NCI-H1417 treated with DMSO at 0.1 percent for 48 hours (cell line): Measurements from ENCODE around the gene ABTB2.

ENCODE experiments used
- DNase-seq: peaks from one replicate; lab custom pipeline; 2025; lab: John Stamatoyannopoulos, UW

ABTB2 gene

DNA sequence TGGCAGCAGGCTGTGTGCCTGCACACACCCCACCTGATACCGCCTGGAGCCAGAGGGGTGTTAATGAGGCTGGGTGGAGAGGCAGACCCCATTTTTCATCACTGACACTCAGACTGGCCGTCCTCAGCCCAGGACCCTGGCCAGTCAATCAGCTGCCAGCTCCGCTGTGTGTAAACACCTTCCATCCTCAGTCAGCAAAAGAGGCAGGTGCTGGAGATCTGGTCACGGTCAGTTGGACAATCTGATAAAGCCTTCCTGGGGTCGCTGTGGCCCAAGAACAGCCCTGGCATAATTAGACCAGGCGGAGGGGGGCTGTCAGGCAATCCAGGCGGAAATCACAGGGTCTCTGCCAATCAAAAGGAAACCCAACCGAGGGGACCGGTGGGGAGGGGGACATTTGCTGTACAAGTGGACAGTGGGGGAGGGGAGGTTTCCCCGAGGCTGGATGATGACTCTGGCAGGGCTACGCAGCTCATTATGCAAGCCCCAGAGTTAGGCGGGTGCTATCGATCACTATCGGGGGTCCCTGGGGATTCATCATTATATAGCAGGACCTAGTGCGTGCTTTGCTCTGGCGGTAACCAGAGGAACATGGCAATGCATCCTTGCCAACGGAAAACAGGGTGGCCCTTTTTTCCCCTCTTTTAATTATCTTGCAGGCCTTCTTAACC is 72.9 kb downstream of the ABTB2 start:
- DNase-seq: peak; percentile 76

DNA sequence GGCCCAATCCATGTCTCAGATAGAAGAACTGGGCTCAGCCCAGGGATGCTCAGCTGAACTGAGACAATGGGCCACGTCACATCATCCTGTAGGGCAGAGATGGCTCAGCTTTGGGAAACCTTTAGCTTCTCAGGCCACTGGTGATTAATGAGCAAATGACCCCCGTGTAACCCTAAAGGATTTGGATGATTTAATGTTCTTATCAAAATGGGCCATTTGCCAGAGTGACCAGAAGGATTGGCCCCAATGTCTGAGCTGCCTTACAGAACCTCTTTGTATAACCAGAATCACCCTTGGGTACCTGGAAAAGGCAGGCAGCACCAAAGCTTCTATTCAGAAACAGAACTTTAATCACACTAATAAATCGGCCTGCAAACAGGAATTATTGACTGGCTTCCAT is 73.7 kb downstream of the ABTB2 start:
- DNase-seq: no peak

DNA sequence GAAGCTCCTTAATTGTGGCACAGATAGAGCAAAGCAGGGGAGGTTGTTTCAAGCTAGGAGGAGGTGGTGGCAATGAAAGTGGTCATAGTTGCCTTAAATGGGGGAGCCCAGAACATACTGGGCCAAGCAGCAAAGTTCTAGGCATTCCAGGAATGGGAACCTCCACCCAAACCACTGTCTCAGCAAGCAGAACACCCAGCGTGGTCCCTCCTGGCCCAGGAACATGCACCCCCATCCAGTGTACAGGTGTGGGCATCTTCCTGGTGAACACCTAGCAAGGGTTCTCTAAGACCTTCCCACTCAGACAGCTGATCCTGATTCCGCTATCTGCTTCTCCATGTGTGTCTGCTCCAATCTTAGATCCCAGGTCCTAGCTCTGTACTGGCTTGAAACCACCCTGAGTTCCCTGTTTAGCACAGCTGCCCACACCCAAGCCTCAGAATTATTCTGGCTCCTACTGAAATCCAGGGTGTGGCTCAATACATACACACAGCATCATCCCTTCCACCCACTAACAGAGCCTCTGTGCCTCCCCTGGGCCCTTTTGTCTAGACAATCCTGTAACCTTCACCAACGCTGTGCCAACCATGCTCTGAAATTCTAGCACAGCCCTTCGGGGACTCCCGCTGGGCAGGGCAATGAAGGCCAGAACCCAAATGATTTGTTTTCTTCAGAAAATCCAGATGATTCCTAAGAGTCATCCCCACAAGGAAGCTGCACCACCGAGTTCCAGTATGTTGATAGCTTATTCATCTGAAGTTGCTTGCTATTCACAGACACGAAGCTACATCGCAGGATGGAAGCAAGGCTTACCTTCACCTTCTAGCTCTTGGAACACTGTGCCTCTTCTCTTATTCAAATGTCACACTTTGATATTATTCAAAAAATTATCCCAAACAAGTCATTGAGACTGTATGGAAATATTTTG is 76.6 kb downstream of the ABTB2 start:
- DNase-seq: no peak

DNA sequence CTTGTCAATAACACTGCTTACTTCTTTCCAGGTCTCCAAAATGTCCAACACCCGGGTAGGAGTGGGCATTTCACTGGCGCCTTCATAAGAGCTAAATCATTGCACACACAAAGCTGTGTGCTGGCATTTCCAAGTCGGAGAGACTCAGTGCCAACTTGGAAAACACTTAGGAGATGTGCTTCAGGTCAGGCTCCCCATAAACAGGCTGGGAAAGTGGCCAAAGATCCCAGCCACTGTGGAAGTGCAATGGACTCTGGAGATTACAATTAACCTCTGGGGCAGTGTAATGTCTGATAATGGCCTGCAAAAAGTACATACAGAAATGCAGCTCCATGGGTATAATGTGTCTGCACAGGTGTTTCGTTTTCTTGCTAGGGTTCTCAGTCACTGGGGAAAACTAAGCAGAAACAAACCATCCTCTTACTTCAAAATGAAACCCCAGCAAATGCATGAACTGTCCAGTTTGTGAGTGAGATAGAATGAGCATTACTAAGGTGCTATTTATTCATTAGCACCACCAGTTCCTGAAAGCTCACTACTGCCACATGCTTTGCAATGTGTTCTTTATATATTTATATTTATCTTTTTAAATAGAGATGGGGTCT is 79.0 kb downstream of the ABTB2 start:
- no peak for DNase-seq

- DNase-seq: no peak
These were observed 79.6 kb downstream of the ABTB2 start for GRCh38 chr11:34278175-34278574.

DNA sequence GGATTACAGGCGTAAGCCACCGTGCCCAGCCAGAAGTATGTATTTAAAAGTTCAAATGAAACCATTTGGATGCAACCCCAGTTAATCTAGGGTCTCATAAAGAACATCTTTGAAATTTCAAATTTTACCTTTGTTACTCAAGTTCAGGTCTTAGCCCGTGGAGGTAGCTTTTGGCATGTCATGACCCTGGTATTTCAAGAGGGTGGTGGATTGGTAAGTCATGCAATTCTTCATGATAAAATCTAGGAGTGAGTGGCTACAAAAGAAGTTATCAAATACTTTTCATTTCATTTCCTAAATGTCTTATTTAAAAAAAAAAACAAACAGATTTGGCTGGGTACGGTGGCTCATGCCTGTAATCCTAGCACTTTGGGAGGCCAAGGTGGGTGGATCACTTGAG is 80.6 kb downstream of the ABTB2 start:
- DNase-seq: no peak

GRCh38 chr11:34276352-34276864 is 81.4 kb downstream of the ABTB2 start:
- DNase-seq: no peak

GRCh38 chr11:34275486-34275885 is 82.3 kb downstream of the ABTB2 start:
- no peak for DNase-seq

DNA sequence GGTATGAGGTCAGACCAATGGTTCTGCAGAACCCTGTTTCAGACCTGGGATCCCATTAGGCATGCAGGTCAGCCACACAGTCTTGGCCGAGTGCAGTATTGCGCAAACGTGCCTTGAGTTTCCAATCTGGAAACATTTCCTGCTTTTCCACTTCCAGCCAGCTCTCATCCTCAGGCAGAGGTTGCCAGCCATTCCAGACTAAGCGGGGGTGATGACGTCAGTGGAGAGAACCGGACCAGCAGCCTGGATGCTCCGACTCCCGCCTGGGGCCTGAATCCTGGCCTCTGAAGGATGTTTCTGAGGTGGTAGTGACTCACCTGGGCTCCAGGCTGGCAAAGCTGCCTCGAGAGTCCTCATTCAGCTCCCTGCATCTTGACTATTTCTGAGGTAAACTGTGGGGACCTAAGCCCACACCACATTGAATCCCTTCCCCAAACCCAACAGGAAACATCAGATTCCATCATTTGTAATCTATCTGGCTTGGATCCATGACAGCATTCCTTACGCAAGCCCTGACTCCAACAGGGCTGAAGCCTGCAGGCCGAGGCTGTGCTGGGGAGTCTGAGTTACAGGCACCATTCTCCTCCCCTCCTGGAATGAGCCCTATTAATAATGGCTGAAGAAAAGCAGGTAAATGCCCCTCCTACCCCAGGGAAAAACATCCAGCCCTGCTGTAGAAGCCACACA is 83.0 kb downstream of the ABTB2 start:
- no peak for DNase-seq

DNA sequence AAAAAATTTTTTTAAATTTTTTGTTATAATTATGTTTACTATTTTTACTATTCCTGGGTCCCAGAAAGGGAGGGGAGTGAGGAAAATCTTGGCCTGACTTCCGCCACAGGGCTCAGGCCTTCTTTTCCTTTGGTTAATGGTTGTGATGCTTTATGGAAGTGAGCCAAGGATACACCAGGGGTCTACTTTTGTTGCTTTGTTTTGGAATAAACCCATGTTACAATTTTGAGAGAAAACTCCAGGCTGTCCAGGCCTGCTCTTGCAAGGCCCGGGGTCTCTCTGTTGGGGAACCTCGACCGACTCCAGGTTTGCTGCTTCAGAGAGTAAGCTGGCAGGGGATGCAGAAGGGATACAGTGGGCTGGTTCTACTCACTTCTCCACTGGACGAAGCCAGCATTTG is 84.7 kb downstream of the ABTB2 start:
- DNase-seq: no peak

DNA sequence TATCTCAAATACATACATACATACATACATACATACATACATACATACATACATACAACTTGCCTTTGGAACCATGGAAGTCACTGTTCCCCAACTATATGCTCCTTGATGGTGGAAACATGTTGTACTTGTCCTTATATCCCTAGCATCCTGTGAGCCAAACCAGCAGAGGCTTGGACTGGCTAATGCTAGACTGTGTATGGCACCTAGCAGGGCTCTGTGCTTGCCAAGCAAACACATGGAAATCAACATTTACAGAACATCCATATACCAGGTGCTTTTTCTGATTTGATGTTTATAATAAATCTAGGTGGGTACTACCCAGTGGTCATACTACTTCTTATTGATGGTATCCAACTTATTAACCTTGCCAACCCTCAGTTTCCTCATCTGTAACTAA is 86.1 kb downstream of the ABTB2 start:
- DNase-seq: no peak

GRCh38 chr11:34270711-34271110 is 87.1 kb downstream of the ABTB2 start:
- DNase-seq: no peak

GRCh38 chr11:34269694-34270245 is 88.0 kb downstream of the ABTB2 start:
- no peak for DNase-seq

GRCh38 chr11:34268906-34269430 is 88.8 kb downstream of the ABTB2 start:
- DNase-seq: no peak

DNA sequence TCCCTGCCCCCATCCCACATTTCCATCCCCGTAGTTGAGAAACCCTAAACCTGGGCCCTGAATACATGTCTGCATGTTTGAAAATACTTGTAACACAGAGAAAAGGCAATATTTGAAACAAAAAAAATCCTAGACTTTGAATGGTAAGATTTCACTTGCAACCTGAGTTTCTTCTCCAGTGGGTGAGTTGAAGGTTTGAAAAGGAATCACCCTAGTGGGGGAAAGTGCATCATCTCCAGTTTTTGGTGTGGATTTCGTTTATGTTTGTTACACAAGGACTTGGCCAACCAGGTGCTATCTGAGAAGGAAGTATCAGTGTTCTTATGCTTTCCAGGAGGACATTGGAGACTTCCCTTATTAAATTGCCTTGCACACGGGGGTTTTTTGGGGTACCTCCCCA is 90.4 kb downstream of the ABTB2 start:
- no peak for DNase-seq

DNA sequence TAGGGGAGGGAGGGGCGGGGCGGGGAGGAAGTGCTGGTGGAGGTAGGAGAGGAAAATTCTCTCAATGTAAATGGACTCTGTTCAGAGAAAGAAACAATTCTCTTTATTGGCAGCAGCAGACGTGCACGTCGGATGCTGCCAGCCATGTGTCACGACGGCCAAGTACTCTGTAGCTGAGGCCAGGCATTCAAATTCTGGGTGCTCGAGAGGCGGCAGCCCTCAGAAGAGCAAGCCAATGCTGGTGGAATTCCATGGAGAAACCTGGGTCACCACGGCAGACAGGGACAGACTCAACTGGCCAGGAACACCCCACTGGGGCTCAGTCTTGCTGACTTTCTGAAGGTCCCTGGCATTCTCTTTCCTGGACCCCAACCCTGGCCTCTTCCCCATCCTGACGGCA is 90.8 kb downstream of the ABTB2 start:
- no peak for DNase-seq

- no peak for DNase-seq
These were observed 91.5 kb downstream of the ABTB2 start for GRCh38 chr11:34266090-34266912.

DNA sequence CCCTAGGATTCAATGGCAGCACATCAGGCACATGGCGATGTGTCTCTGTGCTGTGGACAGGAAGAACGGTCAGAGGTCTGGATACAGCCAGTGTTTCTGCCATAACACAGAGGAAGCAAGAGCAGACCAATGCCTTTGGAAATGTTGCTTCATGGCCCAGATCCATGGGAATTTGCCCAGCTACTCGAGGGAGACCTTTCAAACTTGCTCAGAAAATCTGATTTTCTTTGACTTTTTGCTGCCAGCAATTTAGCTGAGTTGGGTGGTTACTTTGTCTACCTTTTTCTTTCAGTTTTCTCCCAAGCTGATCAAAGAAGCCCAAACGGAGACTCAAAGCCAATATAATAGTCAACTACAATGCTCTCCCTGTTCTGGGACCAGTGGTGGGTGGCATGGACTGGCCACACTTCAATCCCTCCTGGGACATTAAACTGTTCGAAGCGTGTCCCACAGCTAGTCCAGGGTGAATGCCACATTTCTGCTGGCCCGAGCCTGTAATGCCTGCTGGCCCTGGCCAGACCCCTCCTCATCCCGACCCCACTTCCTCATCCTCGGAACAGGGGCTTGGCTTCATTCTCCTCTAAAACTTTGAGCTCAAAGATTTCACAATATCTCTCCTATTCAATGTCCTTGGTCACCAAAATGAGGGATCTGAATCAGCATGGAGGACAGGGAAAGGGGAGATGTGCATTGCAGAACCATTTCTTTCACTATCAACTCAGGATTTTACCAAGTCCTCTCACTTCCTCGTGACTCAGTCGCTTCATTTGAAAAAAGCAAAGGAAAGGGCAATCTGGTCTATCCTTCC is 93.3 kb downstream of the ABTB2 start:
- no peak for DNase-seq

GRCh38 chr11:34263441-34264091 is 94.2 kb downstream of the ABTB2 start:
- no peak for DNase-seq
